ENCODE results near the gene HDLBP.
A peak's percentile ranks its signal among the peaks of the same experiment; 100 is the strongest.

HDLBP gene

GRCh38 chr2:241315093-241315878, at the start of gene HDLBP:
Gene HDLBP (minus strand): TSS chr2:241315672. CDS start chr2:241266869, 48,803 bp downstream.
- peak within 1 kb of the TSS; percentile 100 for H3K27ac Mint-ChIP-seq
- ATAC-seq, result peak; percentile 85
- no peaks in the 10 kb centered on the region for H3K27me3 Mint-ChIP-seq
- H3K4me1 Mint-ChIP-seq, result peaks cover 70% of the 10 kb centered on the region
- peak; percentile 100 for DNase-seq
- H3K9me3 Mint-ChIP-seq, result no peaks in the 10 kb centered on the region
- H3K4me3 Mint-ChIP-seq, result peak within 1 kb of the TSS; percentile 98 to 99

- Mint-ChIP-seq H3K4me3 (no peak overlapping the region), H3K9me3 (no peaks in the 10 kb centered on the region), H3K4me1 (peaks cover 30% of the 10 kb centered on the region), H3K27me3 (no peaks in the 10 kb centered on the region), H3K27ac (no peak overlapping the region)
- DNase-seq (no peak), ATAC-seq (no peak)
Observed at GRCh38 chr2:241364781-241365180, 49.3 kb upstream of the HDLBP start.

- ATAC-seq (no peak), DNase-seq (no peak)
- H3K27ac Mint-ChIP-seq, result peak overlapping the region in 1 of 2 donors; percentile 23
- no peaks in the 10 kb centered on the region for H3K27me3 Mint-ChIP-seq
- H3K9me3 Mint-ChIP-seq, result no peaks in the 10 kb centered on the region
- H3K4me1 Mint-ChIP-seq, result peaks cover 40% of the 10 kb centered on the region
- no peak overlapping the region for H3K4me3 Mint-ChIP-seq
Observed at GRCh38 chr2:241363426-241363825, 48.0 kb upstream of the HDLBP start.

- H3K27ac Mint-ChIP-seq, result no peak overlapping the region
- H3K27me3 Mint-ChIP-seq, result no peaks in the 10 kb centered on the region
- peaks cover 38% of the 10 kb centered on the region for H3K4me1 Mint-ChIP-seq
- no peak for ATAC-seq
- no peak overlapping the region for H3K4me3 Mint-ChIP-seq
- no peak for DNase-seq
- H3K9me3 Mint-ChIP-seq, result no peaks in the 10 kb centered on the region
Observed at GRCh38 chr2:241359481-241360045, 44.1 kb upstream of the HDLBP start.

GRCh38 chr2:241358470-241358869, 43.0 kb upstream of the HDLBP start:
- ATAC-seq, result no peak
- H3K27ac Mint-ChIP-seq, result no peak overlapping the region
- no peaks in the 10 kb centered on the region for H3K27me3 Mint-ChIP-seq
- no peak for DNase-seq
- no peaks in the 10 kb centered on the region for H3K9me3 Mint-ChIP-seq
- peaks cover 35% of the 10 kb centered on the region for H3K4me1 Mint-ChIP-seq
- H3K4me3 Mint-ChIP-seq, result no peak overlapping the region

GRCh38 chr2:241357531-241357930, 42.1 kb upstream of the HDLBP start:
- ATAC-seq, result no peak
- no peak overlapping the region for H3K27ac Mint-ChIP-seq
- H3K4me1 Mint-ChIP-seq, result peaks cover 27% of the 10 kb centered on the region
- no peaks in the 10 kb centered on the region for H3K9me3 Mint-ChIP-seq
- DNase-seq, result no peak
- H3K27me3 Mint-ChIP-seq, result no peaks in the 10 kb centered on the region
- H3K4me3 Mint-ChIP-seq, result peak overlapping the region; percentile 81 to 86

- H3K4me3 Mint-ChIP-seq, result peak overlapping the region; percentile 81 to 86
- ATAC-seq, result no peak
- no peaks in the 10 kb centered on the region for H3K27me3 Mint-ChIP-seq
- DNase-seq, result no peak
- no peaks in the 10 kb centered on the region for H3K9me3 Mint-ChIP-seq
- H3K27ac Mint-ChIP-seq, result peak overlapping the region in 1 of 2 donors; percentile 42
- H3K4me1 Mint-ChIP-seq, result peaks cover 27% of the 10 kb centered on the region
Observed at GRCh38 chr2:241356871-241357260, 41.4 kb upstream of the HDLBP start.

GRCh38 chr2:241355983-241356870, 40.8 kb upstream of the HDLBP start, which contains the start of gene FARP2:
Gene FARP2 (plus strand): TSS chr2:241356285. CDS start chr2:241373108, 16,823 bp downstream.
- Mint-ChIP-seq H3K27me3 (no peaks in the 10 kb centered on the region), H3K4me3 (peak within 1 kb of the TSS; percentile 81 to 86), H3K27ac (peak within 1 kb of the TSS; percentile 27 to 87), H3K4me1 (peaks cover 26% of the 10 kb centered on the region), H3K9me3 (no peaks in the 10 kb centered on the region)
- peak; percentile 97 to 98 for DNase-seq
- peak; percentile 97 for ATAC-seq

- ATAC-seq (peak; percentile 13), DNase-seq (peak; percentile 46 to 70)
- Mint-ChIP-seq H3K4me1 (peaks cover 21% of the 10 kb centered on the region), H3K9me3 (no peaks in the 10 kb centered on the region), H3K27ac (peak overlapping the region in 1 of 2 donors; percentile 34), H3K27me3 (no peaks in the 10 kb centered on the region), H3K4me3 (peak overlapping the region in 1 of 2 donors; percentile 27)
Observed at GRCh38 chr2:241354668-241355658, 39.5 kb upstream of the HDLBP start.

GRCh38 chr2:241352227-241352626, 36.8 kb upstream of the HDLBP start:
- H3K9me3 Mint-ChIP-seq, result no peaks in the 10 kb centered on the region
- no peak overlapping the region for H3K27ac Mint-ChIP-seq
- peaks cover 4% of the 10 kb centered on the region for H3K4me1 Mint-ChIP-seq
- DNase-seq, result no peak
- ATAC-seq, result no peak
- H3K27me3 Mint-ChIP-seq, result no peaks in the 10 kb centered on the region
- H3K4me3 Mint-ChIP-seq, result no peak overlapping the region

GRCh38 chr2:241351640-241352031, 36.2 kb upstream of the HDLBP start:
- no peak overlapping the region for H3K4me3 Mint-ChIP-seq
- no peak for ATAC-seq
- no peaks in the 10 kb centered on the region for H3K27me3 Mint-ChIP-seq
- H3K9me3 Mint-ChIP-seq, result no peaks in the 10 kb centered on the region
- no peak for DNase-seq
- H3K27ac Mint-ChIP-seq, result peak overlapping the region in 1 of 2 donors; percentile 42
- H3K4me1 Mint-ChIP-seq, result no peaks in the 10 kb centered on the region

GRCh38 chr2:241350878-241351639, 35.6 kb upstream of the HDLBP start:
- no peaks in the 10 kb centered on the region for H3K27me3 Mint-ChIP-seq
- no peaks in the 10 kb centered on the region for H3K9me3 Mint-ChIP-seq
- H3K4me3 Mint-ChIP-seq, result no peak overlapping the region
- ATAC-seq (no peak), DNase-seq (no peak)
- H3K27ac Mint-ChIP-seq, result peak overlapping the region; percentile 2 to 42
- H3K4me1 Mint-ChIP-seq, result no peaks in the 10 kb centered on the region

- Mint-ChIP-seq H3K27ac (peak overlapping the region in 1 of 2 donors; percentile 2), H3K9me3 (no peaks in the 10 kb centered on the region), H3K4me1 (no peaks in the 10 kb centered on the region), H3K4me3 (no peak overlapping the region), H3K27me3 (no peaks in the 10 kb centered on the region)
- DNase-seq, result no peak
- ATAC-seq, result no peak
Observed at GRCh38 chr2:241350530-241350877, 35.0 kb upstream of the HDLBP start.

GRCh38 chr2:241349941-241350340, 34.5 kb upstream of the HDLBP start:
- Mint-ChIP-seq H3K27ac (peak overlapping the region in 1 of 2 donors; percentile 74), H3K4me3 (no peak overlapping the region), H3K9me3 (no peaks in the 10 kb centered on the region), H3K4me1 (no peaks in the 10 kb centered on the region), H3K27me3 (no peaks in the 10 kb centered on the region)
- ATAC-seq, result no peak
- no peak for DNase-seq
